ENCODE results near the gene ARHGEF6. TPM values are rescaled to one million over a fixed set of nuclear protein-coding genes. Genes with fewer than 3 reads are reported as not detected.
"Not testable (repeated sequence)": the region's sequence is repeated elsewhere in the genome, so short reads cannot be mapped to it uniquely, and the experiment has no call there.

ARHGEF6 gene
- total RNA-seq, 1 experiment from 2014 or later, result 17.8 TPM

- in situ Hi-C loops (cut with HindIII; ENCODE audit: low pct_unique_long_range_greater_than_20kb, low sequenced_read_pairs), result not testable (repeated sequence)
Observed at GRCh38 chrX:136794660-136795059, 13.9 kb upstream of the ARHGEF6 start.

GRCh38 chrX:136794080-136794479 is 13.3 kb upstream of the ARHGEF6 start:
- in situ Hi-C loops (cut with HindIII; ENCODE audit: low pct_unique_long_range_greater_than_20kb, low sequenced_read_pairs), result no loop called here

More at GRCh38 chrX:136794660-136795059, 13.9 kb upstream of the ARHGEF6 start:
- DNase-seq (ENCODE audit: low read depth), result not testable (repeated sequence)

GRCh38 chrX:136789856-136790255 is 9.1 kb upstream of the ARHGEF6 start:
- in situ Hi-C loops (cut with HindIII; ENCODE audit: low pct_unique_long_range_greater_than_20kb, low sequenced_read_pairs), result no loop called here
- no peak for DNase-seq (ENCODE audit: low read depth)

More at GRCh38 chrX:136794080-136794479, 13.3 kb upstream of the ARHGEF6 start:
- no peak for DNase-seq (ENCODE audit: low read depth)

GRCh38 chrX:136784231-136784630 is 3.5 kb upstream of the ARHGEF6 start:
- DNase-seq (ENCODE audit: low read depth), result no peak

GRCh38 chrX:136783159-136783558 is 2.4 kb upstream of the ARHGEF6 start:
- in situ Hi-C loops (cut with HindIII; ENCODE audit: low pct_unique_long_range_greater_than_20kb, low sequenced_read_pairs), result no loop called here
- DNase-seq (ENCODE audit: low read depth), result no peak

More at GRCh38 chrX:136784231-136784630, 3.5 kb upstream of the ARHGEF6 start:
- in situ Hi-C loops (cut with HindIII; ENCODE audit: low pct_unique_long_range_greater_than_20kb, low sequenced_read_pairs), result no loop called here

- in situ Hi-C loops (cut with HindIII; ENCODE audit: low pct_unique_long_range_greater_than_20kb, low sequenced_read_pairs), result no loop called here
- no peak for DNase-seq (ENCODE audit: low read depth)
Observed at GRCh38 chrX:136781180-136781797, 557 bp upstream of the ARHGEF6 start.

GRCh38 chrX:136780241-136780640 is 491 bp downstream of the ARHGEF6 start:
- in situ Hi-C loops (cut with HindIII; ENCODE audit: low pct_unique_long_range_greater_than_20kb, low sequenced_read_pairs), result no loop called here
- no peak for DNase-seq (ENCODE audit: low read depth)

- no peak for DNase-seq (ENCODE audit: low read depth)
- in situ Hi-C loops (cut with HindIII; ENCODE audit: low pct_unique_long_range_greater_than_20kb, low sequenced_read_pairs), result no loop called here
Observed at GRCh38 chrX:136779346-136779781, 1.4 kb downstream of the ARHGEF6 start.

GRCh38 chrX:136778916-136779315 is 1.8 kb downstream of the ARHGEF6 start:
- in situ Hi-C loops (cut with HindIII; ENCODE audit: low pct_unique_long_range_greater_than_20kb, low sequenced_read_pairs), result no loop called here
- no peak for DNase-seq (ENCODE audit: low read depth)

GRCh38 chrX:136778020-136778419 is 2.7 kb downstream of the ARHGEF6 start:
- no peak for DNase-seq (ENCODE audit: low read depth)
- in situ Hi-C loops (cut with HindIII; ENCODE audit: low pct_unique_long_range_greater_than_20kb, low sequenced_read_pairs), result no loop called here

- in situ Hi-C loops (cut with HindIII; ENCODE audit: low pct_unique_long_range_greater_than_20kb, low sequenced_read_pairs), result no loop called here
- no peak for DNase-seq (ENCODE audit: low read depth)
Observed at GRCh38 chrX:136773648-136774047, 7.1 kb downstream of the ARHGEF6 start.

GRCh38 chrX:136771869-136772268 is 8.9 kb downstream of the ARHGEF6 start:
- in situ Hi-C loops (cut with HindIII; ENCODE audit: low pct_unique_long_range_greater_than_20kb, low sequenced_read_pairs); DNase-seq (ENCODE audit: low read depth): not testable (repeated sequence)

- DNase-seq (ENCODE audit: low read depth), result peak; percentile 84
- in situ Hi-C loops (cut with HindIII; ENCODE audit: low pct_unique_long_range_greater_than_20kb, low sequenced_read_pairs), result no loop called here
Observed at GRCh38 chrX:136768469-136769084, 12.2 kb downstream of the ARHGEF6 start.

- peak; percentile 60 for DNase-seq (ENCODE audit: low read depth)
- in situ Hi-C loops (cut with HindIII; ENCODE audit: low pct_unique_long_range_greater_than_20kb, low sequenced_read_pairs), result no loop called here
Observed at GRCh38 chrX:136767104-136767941, 13.4 kb downstream of the ARHGEF6 start.

- in situ Hi-C loops (cut with HindIII; ENCODE audit: low pct_unique_long_range_greater_than_20kb, low sequenced_read_pairs), result no loop called here
- no peak for DNase-seq (ENCODE audit: low read depth)
Observed at GRCh38 chrX:136766785-136767103, 14.0 kb downstream of the ARHGEF6 start.

- in situ Hi-C loops (cut with HindIII; ENCODE audit: low pct_unique_long_range_greater_than_20kb, low sequenced_read_pairs), result no loop called here
Observed at GRCh38 chrX:136765821-136766356, 14.8 kb downstream of the ARHGEF6 start.

GRCh38 chrX:136764206-136764605 is 16.5 kb downstream of the ARHGEF6 start:
- no peak for DNase-seq (ENCODE audit: low read depth)
- in situ Hi-C loops (cut with HindIII; ENCODE audit: low pct_unique_long_range_greater_than_20kb, low sequenced_read_pairs), result no loop called here

More at GRCh38 chrX:136765821-136766356, 14.8 kb downstream of the ARHGEF6 start:
- no peak for DNase-seq (ENCODE audit: low read depth)

GRCh38 chrX:136762820-136763452 is 17.8 kb downstream of the ARHGEF6 start:
- in situ Hi-C loops (cut with HindIII; ENCODE audit: low pct_unique_long_range_greater_than_20kb, low sequenced_read_pairs), result no loop called here
- no peak for DNase-seq (ENCODE audit: low read depth)

Measured in Caki2 (cell line).